NCI-H2227 (cell line): Measurements from ENCODE around the gene TMEM132C.

Source experiments
- DNase-seq: peaks from one replicate; lab custom pipeline; 2025; ENCODE audit not compliant: unreplicated experiment; lab: John Stamatoyannopoulos, UW

Gene TMEM132C

GRCh38 chr12:128753438-128753837 is 486.5 kb downstream of the TMEM132C start:
- no peak for DNase-seq

- no peak for DNase-seq
These were observed 487.3 kb downstream of the TMEM132C start for GRCh38 chr12:128754275-128754674.

DNA sequence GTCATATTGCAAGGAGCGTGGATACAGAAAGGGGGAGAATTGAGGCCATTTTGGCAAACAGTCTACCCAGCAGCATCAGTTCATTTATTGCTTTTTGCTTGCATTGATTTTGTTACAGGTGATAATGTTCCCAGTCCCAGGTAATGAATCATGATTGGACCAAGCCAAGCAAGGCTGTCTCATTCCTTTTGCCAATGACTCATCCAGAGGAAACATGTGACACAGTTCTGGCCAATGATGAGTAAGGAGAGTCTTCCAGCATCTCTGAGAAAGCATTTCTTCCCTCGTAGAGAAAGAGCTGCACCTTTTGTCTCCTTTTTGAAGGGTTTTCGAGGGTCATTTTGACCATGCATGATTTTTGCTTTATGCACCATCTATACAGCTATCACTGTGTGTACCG is 488.6 kb downstream of the TMEM132C start:
- no peak for DNase-seq
